Liver (tissue), 5 donors: ENCODE results near the gene FCN1. TPM values are rescaled to one million over a fixed set of nuclear protein-coding genes. Genes with fewer than 3 reads are reported as not detected.

ENCODE experiments used
- polyA plus RNA-seq, 2 donors: library from polyadenylated mRNA; stranded (reverse) in 1 of 2; unstranded in 1 of 2; fragments of 200-250 nt in 1 of 2; fragments of >200 nt in 1 of 2; fragmentation: Nextera tagmentation in 1 of 2; extraction: Ambion mirVana in 1 of 2; gene quantifications; one replicate each; pipeline versions ENCODE4 v1.2.1 to v1.2.3, GENCODE V29; 2013 to 2015
- small RNA-seq: library from RNA; depleted of rRNA; stranded (forward); fragments of <200 nt; gene quantifications from one replicate; pipeline ENCODE3, GENCODE V24; 2014
- total RNA-seq, 2 donors: library from RNA; depleted of rRNA; stranded (reverse); fragments of >200 nt; gene quantifications; one replicate each; pipeline ENCODE4 v1.2.3, GENCODE V29; 2014
- donor health status: healthy.
- donor health status: healthy.
- donor health status: healthy.

Gene FCN1
- total and polyA plus RNA-seq, 4 donors = 0.97 to 15.0 (median 5.4) TPM

Small RNAs within 50 kb of the gene (small RNA-seq; reads per million reads assigned to genes)
- gene AL603650.1 = not detected

Other genes with a start within 250 kb of the FCN1 start
- 100 to 1,000 TPM in 1 of 2 donors, 10 to 100 TPM in 1; 23.6 to 124 TPM for gene FCN2, start 37.1 kb downstream of the FCN1 start, total RNA-seq
- 100 to 1,000 TPM; 118 to 186 TPM for gene FCN2, start 37.1 kb downstream of the FCN1 start, polyA plus RNA-seq
- 1 to 10 TPM; 3.7 to 5.2 TPM for gene OLFM1, start 169.8 kb upstream of the FCN1 start, total RNA-seq
- gene OLFM1, start 169.8 kb upstream of the FCN1 start, polyA plus RNA-seq = 1 to 10 TPM; 2.0 to 5.9 TPM